Prostate gland (tissue), 2 donors: ENCODE measurements around the gene NCF2.

ENCODE experiments used
- POLR2A ChIP-seq: fragments of 450-650 bp; IDR thresholded peaks from one replicate; pipeline ENCODE4 v1.6.1; 2016; ENCODE audit warnings: antibody characterized with exemption, mild to moderate bottlenecking
- POLR2AphosphoS5 ChIP-seq: sonication (generic); formaldehyde crosslinking; IDR thresholded peaks from one replicate; pipeline ENCODE4 v1.6.1; 2017; ENCODE audit warnings: antibody characterized with exemption
- TF ChIP-seq, protein P1 (sequence below), 4 experiments: fragments of 200-600 bp in 2 of 4; fragments of 450-650 bp in 2 of 4; sonication (generic) in 2 of 4; IDR thresholded peaks; 1 replicate in 3 of 4; 2 replicates in 1 of 4; pipeline ENCODE4 v1.5.1; 2016 to 2019; ENCODE audit warnings: antibody characterized with exemption in 4 of 4, mild to moderate bottlenecking in 2 of 4, moderate library complexity in 2 of 4

DNA sequence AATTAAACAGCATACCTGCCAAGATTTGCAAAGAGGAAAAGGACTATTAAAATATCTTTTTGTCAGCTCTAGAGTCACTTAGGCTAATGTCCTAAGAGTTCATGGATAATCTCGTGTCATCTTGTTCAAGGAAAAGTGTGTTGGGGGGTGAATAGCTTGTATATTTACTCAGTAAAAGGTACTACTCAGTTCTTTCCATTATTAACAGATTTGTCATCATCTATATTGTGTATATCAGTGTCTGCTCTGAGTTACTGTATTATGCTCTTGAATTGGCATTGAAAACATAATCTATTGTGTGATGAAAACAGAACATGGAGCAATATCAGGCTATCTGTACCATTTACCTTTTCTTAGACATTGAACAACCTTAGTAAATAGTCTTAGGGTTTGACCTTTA, 76.0 kb downstream of the NCF2 start:
- TF ChIP-seq, protein P1, sequence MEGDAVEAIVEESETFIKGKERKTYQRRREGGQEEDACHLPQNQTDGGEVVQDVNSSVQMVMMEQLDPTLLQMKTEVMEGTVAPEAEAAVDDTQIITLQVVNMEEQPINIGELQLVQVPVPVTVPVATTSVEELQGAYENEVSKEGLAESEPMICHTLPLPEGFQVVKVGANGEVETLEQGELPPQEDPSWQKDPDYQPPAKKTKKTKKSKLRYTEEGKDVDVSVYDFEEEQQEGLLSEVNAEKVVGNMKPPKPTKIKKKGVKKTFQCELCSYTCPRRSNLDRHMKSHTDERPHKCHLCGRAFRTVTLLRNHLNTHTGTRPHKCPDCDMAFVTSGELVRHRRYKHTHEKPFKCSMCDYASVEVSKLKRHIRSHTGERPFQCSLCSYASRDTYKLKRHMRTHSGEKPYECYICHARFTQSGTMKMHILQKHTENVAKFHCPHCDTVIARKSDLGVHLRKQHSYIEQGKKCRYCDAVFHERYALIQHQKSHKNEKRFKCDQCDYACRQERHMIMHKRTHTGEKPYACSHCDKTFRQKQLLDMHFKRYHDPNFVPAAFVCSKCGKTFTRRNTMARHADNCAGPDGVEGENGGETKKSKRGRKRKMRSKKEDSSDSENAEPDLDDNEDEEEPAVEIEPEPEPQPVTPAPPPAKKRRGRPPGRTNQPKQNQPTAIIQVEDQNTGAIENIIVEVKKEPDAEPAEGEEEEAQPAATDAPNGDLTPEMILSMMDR (IDR thresholded peaks at IDR 0.05): no peak
- TF ChIP-seq POLR2AphosphoS5 (no peak), POLR2A (no peak)
